Nucleus accumbens (tissue), 56 donors: ENCODE data around the gene WDR37.
A peak's percentile ranks its signal among the peaks of the same experiment; 100 is the strongest.

Experiments used
- DNase-seq, 56 donors: peaks; one replicate each; lab custom pipeline; 2025; lab: John Stamatoyannopoulos, UW

Gene WDR37

GRCh38 chr10:1161315-1161673 lies 105.1 kb downstream of the WDR37 start:
- peak in 2 of 56 donors; percentile 20 to 29 for DNase-seq

GRCh38 chr10:1162481-1163203 lies 106.5 kb downstream of the WDR37 start:
- DNase-seq: no peak

GRCh38 chr10:1163204-1163660 lies 107.0 kb downstream of the WDR37 start:
- no peak for DNase-seq

- DNase-seq: no peak
Measured at GRCh38 chr10:1163831-1164230, 107.6 kb downstream of the WDR37 start.

- DNase-seq: no peak
Measured at GRCh38 chr10:1166101-1166827, 110.1 kb downstream of the WDR37 start.

GRCh38 chr10:1166828-1167275 lies 110.7 kb downstream of the WDR37 start:
- no peak for DNase-seq

- DNase-seq: no peak
Measured at GRCh38 chr10:1168763-1169162, 112.6 kb downstream of the WDR37 start.

- DNase-seq: no peak
Measured at GRCh38 chr10:1169186-1169885, 113.2 kb downstream of the WDR37 start.

GRCh38 chr10:1169981-1170866 lies 114.0 kb downstream of the WDR37 start:
- DNase-seq: no peak

GRCh38 chr10:1170867-1171180 lies 114.6 kb downstream of the WDR37 start:
- no peak for DNase-seq

GRCh38 chr10:1171182-1171581 lies 115.0 kb downstream of the WDR37 start:
- no peak for DNase-seq

GRCh38 chr10:1171586-1171985 lies 115.4 kb downstream of the WDR37 start:
- no peak for DNase-seq

GRCh38 chr10:1172256-1172984 lies 116.2 kb downstream of the WDR37 start:
- DNase-seq: no peak

- DNase-seq: no peak
Measured at GRCh38 chr10:1173091-1173490, 116.9 kb downstream of the WDR37 start.

GRCh38 chr10:1174022-1174421 lies 117.8 kb downstream of the WDR37 start:
- DNase-seq: no peak

- no peak for DNase-seq
Measured at GRCh38 chr10:1175956-1176565, 119.9 kb downstream of the WDR37 start.

- DNase-seq: no peak
Measured at GRCh38 chr10:1177936-1178335, 121.8 kb downstream of the WDR37 start.

- DNase-seq: no peak
Measured at GRCh38 chr10:1178506-1178905, 122.3 kb downstream of the WDR37 start.

- DNase-seq: no peak
Measured at GRCh38 chr10:1179346-1180070, 123.3 kb downstream of the WDR37 start.
